Measurements from ENCODE around the gene NUDCD3. TPM values are rescaled to one million over a fixed set of nuclear protein-coding genes. Genes with fewer than 3 reads are reported as not detected.

Gene NUDCD3
- total and polyA plus RNA-seq, 2 of the 8 experiments (the other 6 are each of a cell fraction or from before 2014, with no cell fraction given): 35.2 to 93.7 TPM

DNA sequence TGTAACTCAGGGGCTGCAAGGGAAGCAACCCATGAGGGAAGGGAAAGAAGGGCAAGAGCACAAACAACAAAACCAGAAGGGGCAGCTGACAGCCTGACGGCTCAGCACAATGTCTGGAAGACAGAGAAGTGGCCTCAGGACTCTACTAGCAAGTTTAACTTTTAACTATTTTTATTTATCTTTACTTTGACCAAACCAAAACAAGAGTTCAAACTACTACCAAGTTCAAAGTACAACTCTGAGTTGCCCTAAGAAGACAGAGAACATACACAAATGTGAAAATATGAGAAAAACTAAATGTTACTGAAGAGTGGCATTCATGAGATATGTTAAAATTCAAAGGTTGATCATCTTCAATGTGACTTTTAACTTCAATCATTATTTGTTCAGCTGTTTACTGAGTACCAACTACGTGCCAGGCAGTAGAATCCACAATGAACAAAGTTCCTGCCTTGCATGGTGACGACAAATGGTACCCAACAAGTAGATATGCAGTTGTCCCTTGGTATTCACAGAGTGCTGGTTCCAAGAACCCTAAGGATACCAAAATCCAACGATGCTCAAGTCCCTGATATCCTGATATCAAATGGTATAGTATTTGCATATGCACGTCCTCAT lies 19.7 kb downstream of the NUDCD3 start:
- no peak overlapping the region for H3K23ac ChIP-seq (ENCODE audit: insufficient read length)
- H4K20me1 ChIP-seq (replicated peaks in 1 of 2; ENCODE audit: control insufficient read depth in 1 of 2, insufficient read depth in 2 of 2, low read length in 2 of 2): peaks cover 5 to 10% of the 10 kb centered on the region in 2 experiments
- H3K9ac ChIP-seq (replicated peaks in 1 of 4; ENCODE audit: extremely low read depth in 1 of 4, low read depth in 3 of 4, low read length in 3 of 4): no peak overlapping the region

More for the DNA sequence above, 19.7 kb downstream of the NUDCD3 start:
- no peak overlapping the region for H3K18ac ChIP-seq (ENCODE audit: extremely low read depth, low read length)
- H3K14ac ChIP-seq (ENCODE audit: insufficient read length): no peak overlapping the region
- WGBS, 2 experiments (ENCODE audit: extremely low coverage in 1 of 2, insufficient coverage in 1 of 2, insufficient read length in 1 of 2, insufficient replicate concordance in 2 of 2, low coverage in 1 of 2, low lambda C conversion rate in 2 of 2, missing lambda C conversion rate in 1 of 2): 75% methylated on average over 5 of the region's 5 CpGs; no CpG with 5 or more reads in 1 of the 2 experiments
- no peak overlapping the region for H2AK5ac ChIP-seq (ENCODE audit: low read depth, low read length)
- H3K36me3 ChIP-seq (ENCODE audit: control insufficient read depth in 2 of 4, insufficient read depth in 4 of 4, low read length in 3 of 4): peaks cover 0 to 23% (median 10%) of the 10 kb centered on the region in 4 experiments; a peak in 6 of 8 replicates
- H3K27ac ChIP-seq (ENCODE audit: low read depth, low read length): no peak overlapping the region
- peaks cover 0 to 60% of the 10 kb centered on the region in 2 experiments; a peak in 2 of 4 replicates for H3K79me2 ChIP-seq (ENCODE audit: control insufficient read depth in 1 of 2, insufficient read depth in 2 of 2, low read length in 2 of 2)
- ChIA-PET CTCF (ENCODE audit: partially characterized antibody) (interaction anchor here (0.5 to 1.4 kb wide), 6 partner anchors 8 to 457 kb away, joined by 3 to 5 read pairs (median 3); no protein-coding TSS in a partner anchor), POLR2A (ENCODE audit: partially characterized antibody) (interaction anchor here (1.0 to 1.2 kb wide), 2 partner anchors 11 to 38 kb away, joined by 3 read pairs; no protein-coding TSS in a partner anchor)
- H3K56ac ChIP-seq (replicated peaks; ENCODE audit: insufficient read length, low read depth, low read length): no peak overlapping the region
- DNase-seq (ENCODE audit: low read depth in 1 of 2, low spot score in 2 of 2) (no peak), FAIRE-seq (no peak)
- no peak overlapping the region for H4K5ac ChIP-seq (ENCODE audit: insufficient read length, low read depth, low read length)
- TF ChIP-seq FOSL1 (IDR thresholded peaks at IDR 0.05; ENCODE audit: insufficient read depth, low read depth, low read length) (no peak), NRF1 (IDR thresholded peaks at IDR 0.05; ENCODE audit: low read depth, low read length) (no peak), CHD1 (IDR thresholded peaks at IDR 0.05; ENCODE audit: low read depth, low read length) (no peak), SP1 (IDR thresholded peaks at IDR 0.05; ENCODE audit: low read depth, low read length) (no peak)
- TF ChIP-seq, protein P1, sequence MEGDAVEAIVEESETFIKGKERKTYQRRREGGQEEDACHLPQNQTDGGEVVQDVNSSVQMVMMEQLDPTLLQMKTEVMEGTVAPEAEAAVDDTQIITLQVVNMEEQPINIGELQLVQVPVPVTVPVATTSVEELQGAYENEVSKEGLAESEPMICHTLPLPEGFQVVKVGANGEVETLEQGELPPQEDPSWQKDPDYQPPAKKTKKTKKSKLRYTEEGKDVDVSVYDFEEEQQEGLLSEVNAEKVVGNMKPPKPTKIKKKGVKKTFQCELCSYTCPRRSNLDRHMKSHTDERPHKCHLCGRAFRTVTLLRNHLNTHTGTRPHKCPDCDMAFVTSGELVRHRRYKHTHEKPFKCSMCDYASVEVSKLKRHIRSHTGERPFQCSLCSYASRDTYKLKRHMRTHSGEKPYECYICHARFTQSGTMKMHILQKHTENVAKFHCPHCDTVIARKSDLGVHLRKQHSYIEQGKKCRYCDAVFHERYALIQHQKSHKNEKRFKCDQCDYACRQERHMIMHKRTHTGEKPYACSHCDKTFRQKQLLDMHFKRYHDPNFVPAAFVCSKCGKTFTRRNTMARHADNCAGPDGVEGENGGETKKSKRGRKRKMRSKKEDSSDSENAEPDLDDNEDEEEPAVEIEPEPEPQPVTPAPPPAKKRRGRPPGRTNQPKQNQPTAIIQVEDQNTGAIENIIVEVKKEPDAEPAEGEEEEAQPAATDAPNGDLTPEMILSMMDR (IDR thresholded peaks at IDR 0.05; ENCODE audit: control extremely low read depth in 1 of 3, insufficient read depth in 1 of 3, low read depth in 1 of 3, low read length in 3 of 3): no peak
- H2BK15ac ChIP-seq (ENCODE audit: low read length): no peak overlapping the region
- peaks cover 9% of the 10 kb centered on the region; the same call in 1 of the 2 replicates for H3K79me1 ChIP-seq (ENCODE audit: low read depth, low read length)
- no peaks in the 10 kb centered on the region for H3K4me1 ChIP-seq (replicated peaks in 1 of 4; ENCODE audit: control insufficient read depth in 3 of 4, insufficient read depth in 4 of 4, low read length in 3 of 4)
- no peak overlapping the region for H3K4me3 ChIP-seq (ENCODE audit: extremely low read depth in 1 of 4, insufficient read depth in 2 of 4, low read depth in 3 of 4, low read length in 4 of 4)
- no peaks in the 10 kb centered on the region for H3K23me2 ChIP-seq (ENCODE audit: low read depth, low read length)
- H3K4me2 ChIP-seq (ENCODE audit: insufficient read depth in 1 of 2, low read depth in 2 of 2, low read length in 2 of 2): no peak overlapping the region
- no peaks in the 10 kb centered on the region for H3K27me3 ChIP-seq (replicated peaks in 1 of 4; ENCODE audit: control insufficient read depth in 3 of 4, extremely low read depth in 1 of 4, insufficient read depth in 3 of 4, low read length in 3 of 4)
- H4K91ac ChIP-seq (replicated peaks; ENCODE audit: insufficient read length, low read length): no peak overlapping the region
- H2BK12ac ChIP-seq (ENCODE audit: low read depth, low read length): no peak overlapping the region
- no peak overlapping the region for H2BK20ac ChIP-seq (ENCODE audit: low read length)
- no peak overlapping the region for H4K8ac ChIP-seq (ENCODE audit: extremely low read depth, insufficient read depth, low read length)
- H2AFZ ChIP-seq (ENCODE audit: low read length): no peak overlapping the region
- H3K4ac ChIP-seq (replicated peaks; ENCODE audit: insufficient read length, low read depth, low read length): no peak overlapping the region
- no peaks in the 10 kb centered on the region for H3K9me3 ChIP-seq (ENCODE audit: insufficient read depth in 2 of 2, low read depth in 1 of 2, low read length in 1 of 2)
- H2BK5ac ChIP-seq (ENCODE audit: low read depth, low read length): no peak overlapping the region
- no peak overlapping the region for H2BK120ac ChIP-seq (replicated peaks; ENCODE audit: low read depth, low read length)

All from H1 (cell line).